ENCODE results near the gene TMEM232.

Gene TMEM232

GRCh38 chr5:110612794-110613247 lies 113.7 kb downstream of the TMEM232 start:
- no peak for TF ChIP-seq CTCF (IDR thresholded peaks at IDR 0.05)
- no peaks in the 10 kb centered on the region for H3K36me3 ChIP-seq
- no peaks in the 10 kb centered on the region for H3K9me3 ChIP-seq

GRCh38 chr5:110611817-110612216 lies 114.7 kb downstream of the TMEM232 start:
- Histone ChIP-seq H3K27me3 (no peaks in the 10 kb centered on the region), H3K4me1 (ENCODE audit: control insufficient read depth in 1 of 2, insufficient read depth in 1 of 2, low read depth in 1 of 2, low read length in 1 of 2) (no peaks in the 10 kb centered on the region), H3K27ac (no peak overlapping the region), H3K9me3 (no peaks in the 10 kb centered on the region), H3K36me3 (no peaks in the 10 kb centered on the region), H3K4me3 (ENCODE audit: low read depth in 1 of 2, low read length in 1 of 2) (no peak overlapping the region)
- TF ChIP-seq CTCF (IDR thresholded peaks at IDR 0.05): no peak

More at GRCh38 chr5:110612794-110613247, 113.7 kb downstream of the TMEM232 start:
- H3K4me3 ChIP-seq (ENCODE audit: low read depth in 1 of 2, low read length in 1 of 2): no peak overlapping the region
- H3K4me1 ChIP-seq (ENCODE audit: control insufficient read depth in 1 of 2, insufficient read depth in 1 of 2, low read depth in 1 of 2, low read length in 1 of 2): no peaks in the 10 kb centered on the region
- no peaks in the 10 kb centered on the region for H3K27me3 ChIP-seq
- no peak overlapping the region for H3K27ac ChIP-seq

- H3K27me3 ChIP-seq: no peaks in the 10 kb centered on the region
These were observed 131.6 kb downstream of the TMEM232 start for GRCh38 chr5:110594866-110595265.

GRCh38 chr5:110590187-110590586 lies 136.3 kb downstream of the TMEM232 start:
- Histone ChIP-seq H3K27me3 (no peaks in the 10 kb centered on the region), H3K36me3 (no peaks in the 10 kb centered on the region), H3K27ac (no peak overlapping the region), H3K9me3 (no peaks in the 10 kb centered on the region), H3K4me3 (ENCODE audit: low read depth in 1 of 2, low read length in 1 of 2) (no peak overlapping the region), H3K4me1 (ENCODE audit: control insufficient read depth in 1 of 2, insufficient read depth in 1 of 2, low read depth in 1 of 2, low read length in 1 of 2) (no peaks in the 10 kb centered on the region)
- TF ChIP-seq CTCF (IDR thresholded peaks at IDR 0.05): no peak

More at GRCh38 chr5:110594866-110595265, 131.6 kb downstream of the TMEM232 start:
- Histone ChIP-seq H3K4me1 (ENCODE audit: control insufficient read depth in 1 of 2, insufficient read depth in 1 of 2, low read depth in 1 of 2, low read length in 1 of 2) (no peaks in the 10 kb centered on the region), H3K36me3 (no peaks in the 10 kb centered on the region), H3K27ac (no peak overlapping the region), H3K4me3 (ENCODE audit: low read depth in 1 of 2, low read length in 1 of 2) (no peak overlapping the region), H3K9me3 (no peaks in the 10 kb centered on the region)
- no peak for TF ChIP-seq CTCF (IDR thresholded peaks at IDR 0.05)

GRCh38 chr5:110588286-110588980 lies 138.0 kb downstream of the TMEM232 start:
- no peak for TF ChIP-seq CTCF (IDR thresholded peaks at IDR 0.05)
- no peak overlapping the region for H3K4me3 ChIP-seq (ENCODE audit: low read depth in 1 of 2, low read length in 1 of 2)

More at GRCh38 chr5:110588286-110588980, 138.0 kb downstream of the TMEM232 start:
- no peaks in the 10 kb centered on the region for H3K4me1 ChIP-seq (ENCODE audit: control insufficient read depth in 1 of 2, insufficient read depth in 1 of 2, low read depth in 1 of 2, low read length in 1 of 2)
- H3K27ac ChIP-seq: no peak overlapping the region
- H3K27me3 ChIP-seq: no peaks in the 10 kb centered on the region
- H3K9me3 ChIP-seq: no peaks in the 10 kb centered on the region
- no peaks in the 10 kb centered on the region for H3K36me3 ChIP-seq
